KMS-11 (cell line): ENCODE data around the gene CBLN3.

Experiments
- H2AFZ ChIP-seq: fragments of 200-600 bp; sonication (generic); 2 replicates; pipeline ENCODE4 v1.6.1; 2016; ENCODE audit warnings: antibody characterized with exemption, mixed run types, low read depth
- H3K27ac ChIP-seq: fragments of 200-600 bp; sonication (generic); 2 replicates; pipeline ENCODE4 v1.6.1; 2016; ENCODE audit warnings: mild to moderate bottlenecking, mixed run types
- H3K27me3 ChIP-seq: fragments of 200-600 bp; sonication (generic); 2 replicates; pipeline ENCODE4 v1.6.1; 2017; ENCODE audit warnings: mild to moderate bottlenecking, low read depth, mixed run types, moderate library complexity; ENCODE audit not compliant: insufficient read depth
- H3K36me3 ChIP-seq: fragments of 200-600 bp; sonication (generic); 2 replicates; pipeline ENCODE4 v1.6.1; 2017; ENCODE audit warnings: mild to moderate bottlenecking, mixed run types; ENCODE audit not compliant: insufficient read depth
- H3K4me1 ChIP-seq: fragments of 200-600 bp; sonication (generic); 2 replicates; pipeline ENCODE4 v1.6.1; 2016; ENCODE audit warnings: mild to moderate bottlenecking, low read depth, mixed run types; ENCODE audit not compliant: poor library complexity, severe bottlenecking
- H3K4me2 ChIP-seq: fragments of 200-600 bp; sonication (generic); 2 replicates; pipeline ENCODE4 v1.7.0; 2016; ENCODE audit warnings: mild to moderate bottlenecking, mixed run types
- H3K4me3 ChIP-seq: fragments of 200-600 bp; sonication (generic); IDR thresholded peaks from 2 replicates; pipeline ENCODE4 v1.6.1; 2017; ENCODE audit warnings: low read depth, low read length, mixed read lengths; ENCODE audit not compliant: insufficient read depth
- H3K79me2 ChIP-seq: fragments of 200-600 bp; sonication (generic); 2 replicates; pipeline ENCODE4 v1.6.1; 2016; ENCODE audit warnings: low read depth, mixed run types; ENCODE audit not compliant: insufficient read depth
- H3K9ac ChIP-seq: fragments of 200-600 bp; sonication (generic); 2 replicates; pipeline ENCODE4 v1.6.1; 2016; ENCODE audit warnings: mild to moderate bottlenecking, mixed run types
- H4K20me1 ChIP-seq: fragments of 200-600 bp; sonication (generic); 2 replicates; pipeline ENCODE4 v1.6.1; 2016; ENCODE audit warnings: mild to moderate bottlenecking, mixed run types; ENCODE audit not compliant: insufficient read depth
- TF ChIP-seq, protein P1 (sequence below): fragments of 200-600 bp; sonication (generic); conservative IDR thresholded peaks from 2 replicates; pipeline ENCODE4 v1.6.1; 2017; ENCODE audit warnings: low read depth, mild to moderate bottlenecking, antibody characterized with exemption, low read length, moderate library complexity, mixed read lengths

Gene CBLN3

DNA sequence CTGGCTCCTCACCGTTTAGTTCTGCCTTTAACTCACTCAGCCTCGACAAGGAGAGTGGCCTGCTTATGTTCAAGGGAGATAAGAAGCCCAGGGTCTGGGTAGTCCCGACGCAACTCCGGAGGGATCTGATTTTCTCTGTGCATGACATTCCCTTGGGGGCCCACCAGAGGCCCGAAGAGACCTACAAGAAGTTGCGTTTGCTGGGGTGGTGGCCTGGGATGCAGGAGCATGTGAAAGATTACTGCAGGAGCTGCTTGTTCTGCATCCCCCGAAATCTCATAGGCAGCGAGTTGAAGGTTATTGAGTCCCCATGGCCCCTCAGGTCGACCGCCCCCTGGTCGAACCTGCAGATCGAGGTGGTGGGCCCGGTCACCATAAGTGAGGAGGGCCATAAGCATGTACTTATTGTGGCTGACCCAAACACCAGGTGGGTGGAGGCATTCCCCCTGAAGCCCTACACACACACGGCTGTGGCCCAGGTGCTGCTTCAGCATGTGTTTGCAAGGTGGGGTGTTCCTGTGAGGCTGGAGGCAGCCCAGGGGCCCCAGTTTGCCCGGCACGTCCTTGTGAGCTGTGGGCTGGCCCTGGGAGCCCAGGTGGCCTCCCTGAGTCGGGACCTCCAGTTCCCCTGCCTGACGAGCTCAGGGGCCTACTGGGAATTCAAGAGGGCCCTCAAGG lies 13.1 kb downstream of the CBLN3 start:
- no peaks in the 10 kb centered on the region for H3K4me1 ChIP-seq
- no peak overlapping the region for H2AFZ ChIP-seq
- H3K4me3 ChIP-seq, result no peak overlapping the region
- H4K20me1 ChIP-seq, result no peaks in the 10 kb centered on the region
- H3K4me2 ChIP-seq, result no peak overlapping the region
- H3K9ac ChIP-seq, result no peak overlapping the region
- no peaks in the 10 kb centered on the region for H3K27me3 ChIP-seq
- H3K79me2 ChIP-seq, result no peaks in the 10 kb centered on the region
- H3K27ac ChIP-seq, result no peak overlapping the region
- H3K36me3 ChIP-seq, result no peaks in the 10 kb centered on the region
- TF ChIP-seq, protein P1, sequence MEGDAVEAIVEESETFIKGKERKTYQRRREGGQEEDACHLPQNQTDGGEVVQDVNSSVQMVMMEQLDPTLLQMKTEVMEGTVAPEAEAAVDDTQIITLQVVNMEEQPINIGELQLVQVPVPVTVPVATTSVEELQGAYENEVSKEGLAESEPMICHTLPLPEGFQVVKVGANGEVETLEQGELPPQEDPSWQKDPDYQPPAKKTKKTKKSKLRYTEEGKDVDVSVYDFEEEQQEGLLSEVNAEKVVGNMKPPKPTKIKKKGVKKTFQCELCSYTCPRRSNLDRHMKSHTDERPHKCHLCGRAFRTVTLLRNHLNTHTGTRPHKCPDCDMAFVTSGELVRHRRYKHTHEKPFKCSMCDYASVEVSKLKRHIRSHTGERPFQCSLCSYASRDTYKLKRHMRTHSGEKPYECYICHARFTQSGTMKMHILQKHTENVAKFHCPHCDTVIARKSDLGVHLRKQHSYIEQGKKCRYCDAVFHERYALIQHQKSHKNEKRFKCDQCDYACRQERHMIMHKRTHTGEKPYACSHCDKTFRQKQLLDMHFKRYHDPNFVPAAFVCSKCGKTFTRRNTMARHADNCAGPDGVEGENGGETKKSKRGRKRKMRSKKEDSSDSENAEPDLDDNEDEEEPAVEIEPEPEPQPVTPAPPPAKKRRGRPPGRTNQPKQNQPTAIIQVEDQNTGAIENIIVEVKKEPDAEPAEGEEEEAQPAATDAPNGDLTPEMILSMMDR, result no peak

DNA sequence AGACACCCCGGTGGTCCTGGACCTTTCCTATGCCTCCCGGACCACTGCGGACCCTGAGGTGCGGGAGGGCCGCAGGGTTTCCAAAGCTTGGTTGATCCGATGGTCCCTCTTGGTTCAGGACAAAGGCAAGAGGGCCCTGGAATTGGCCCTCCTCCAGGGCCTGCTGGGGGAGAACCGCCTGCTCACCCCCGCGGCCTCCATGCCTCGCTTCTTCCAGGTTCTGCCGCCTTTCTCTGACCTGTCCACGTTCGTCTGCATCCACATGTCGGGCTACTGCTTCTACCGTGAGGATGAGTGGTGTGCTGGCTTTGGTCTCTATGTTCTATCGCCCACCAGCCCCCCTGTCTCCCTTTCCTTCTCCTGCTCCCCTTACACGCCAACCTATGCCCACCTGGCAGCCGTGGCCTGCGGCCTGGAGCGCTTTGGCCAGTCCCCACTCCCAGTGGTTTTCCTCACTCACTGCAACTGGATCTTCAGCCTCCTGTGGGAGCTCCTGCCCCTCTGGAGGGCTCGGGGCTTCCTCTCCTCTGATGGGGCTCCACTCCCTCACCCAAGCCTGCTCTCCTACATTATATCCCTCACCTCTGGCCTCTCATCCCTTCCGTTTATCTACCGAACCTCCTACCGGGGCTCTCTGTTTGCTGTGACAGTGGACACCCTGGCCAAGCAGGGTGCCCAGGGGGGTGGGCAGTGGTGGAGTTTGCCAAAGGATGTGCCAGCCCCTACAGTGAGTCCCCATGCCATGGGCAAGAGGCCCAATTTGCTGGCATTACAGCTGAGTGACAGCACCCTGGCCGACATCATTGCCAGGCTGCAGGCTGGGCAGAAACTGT lies 13.8 kb downstream of the CBLN3 start:
- Histone ChIP-seq H3K27ac (no peak overlapping the region), H3K27me3 (no peaks in the 10 kb centered on the region), H3K4me1 (no peaks in the 10 kb centered on the region), H4K20me1 (no peaks in the 10 kb centered on the region), H3K9ac (no peak overlapping the region), H3K36me3 (no peaks in the 10 kb centered on the region), H3K4me2 (no peak overlapping the region), H3K79me2 (no peaks in the 10 kb centered on the region), H3K4me3 (no peak overlapping the region), H2AFZ (no peak overlapping the region)
- TF ChIP-seq, protein P1, result no peak

DNA sequence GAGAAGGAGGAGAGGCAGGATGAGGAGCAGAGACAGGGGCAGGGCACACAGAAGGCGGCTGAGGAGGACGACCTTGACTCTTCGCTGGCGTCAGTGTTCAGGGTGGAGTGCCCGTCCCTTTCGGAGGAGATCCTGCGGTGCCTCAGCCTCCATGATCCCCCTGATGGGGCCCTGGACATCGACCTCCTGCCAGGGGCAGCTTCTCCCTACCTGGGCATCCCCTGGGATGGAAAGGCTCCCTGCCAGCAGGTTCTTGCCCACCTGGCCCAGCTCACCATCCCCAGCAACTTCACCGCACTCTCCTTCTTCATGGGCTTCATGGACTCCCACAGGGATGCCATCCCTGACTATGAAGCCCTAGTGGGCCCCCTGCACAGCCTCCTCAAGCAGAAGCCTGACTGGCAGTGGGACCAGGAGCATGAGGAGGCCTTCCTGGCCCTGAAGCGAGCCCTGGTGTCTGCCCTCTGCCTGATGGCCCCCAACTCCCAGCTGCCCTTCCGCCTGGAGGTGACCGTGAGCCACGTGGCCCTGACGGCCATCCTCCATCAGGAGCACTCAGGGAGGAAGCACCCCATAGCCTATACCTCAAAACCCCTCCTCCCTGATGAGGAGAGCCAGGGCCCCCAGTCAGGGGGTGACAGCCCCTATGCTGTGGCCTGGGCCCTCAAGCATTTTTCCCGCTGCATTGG lies 14.6 kb downstream of the CBLN3 start:
- H4K20me1 ChIP-seq, result no peaks in the 10 kb centered on the region
- no peak overlapping the region for H3K4me2 ChIP-seq
- no peaks in the 10 kb centered on the region for H3K36me3 ChIP-seq
- no peaks in the 10 kb centered on the region for H3K27me3 ChIP-seq
- TF ChIP-seq, protein P1, result no peak
- no peaks in the 10 kb centered on the region for H3K4me1 ChIP-seq
- H3K4me3 ChIP-seq, result no peak overlapping the region
- no peaks in the 10 kb centered on the region for H3K79me2 ChIP-seq
- no peak overlapping the region for H3K27ac ChIP-seq
- no peak overlapping the region for H2AFZ ChIP-seq
- no peak overlapping the region for H3K9ac ChIP-seq

DNA sequence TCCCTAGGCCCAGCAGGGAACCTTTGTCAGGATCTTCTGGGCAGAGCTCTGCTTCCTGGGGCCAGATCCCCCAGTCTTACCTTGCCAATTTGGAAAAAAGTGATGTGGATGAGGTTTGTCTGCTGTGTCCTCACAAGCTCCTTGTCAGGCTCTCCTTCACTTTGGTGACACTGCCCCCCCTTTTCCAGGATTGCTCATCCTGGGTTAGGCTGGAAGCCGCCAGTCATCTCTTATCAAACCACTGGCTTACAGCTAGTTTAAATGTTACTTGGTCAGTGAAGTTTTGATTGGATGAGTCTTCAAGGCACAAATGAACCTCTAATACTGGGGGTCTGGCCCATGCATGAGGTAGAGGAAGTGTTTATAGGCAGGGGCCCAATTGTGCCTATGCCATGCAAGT lies 15.4 kb downstream of the CBLN3 start:
- Histone ChIP-seq H4K20me1 (no peaks in the 10 kb centered on the region), H3K79me2 (no peaks in the 10 kb centered on the region), H3K9ac (no peak overlapping the region), H3K36me3 (no peaks in the 10 kb centered on the region), H3K27me3 (no peaks in the 10 kb centered on the region), H3K4me3 (no peak overlapping the region), H3K4me1 (no peaks in the 10 kb centered on the region), H3K27ac (no peak overlapping the region), H3K4me2 (no peak overlapping the region), H2AFZ (no peak overlapping the region)
- TF ChIP-seq, protein P1, result no peak
